ENCODE measurements around the gene ZNF879.

The ZNF879 gene

GRCh38 chr5:179023528-179024189, at the start of gene ZNF879:
Gene ZNF879, plus strand, starts transcription at chr5:179023804. Its CDS starts 1,201 bp downstream, at chr5:179025005.
- Histone ChIP-seq H3K4me2 (ENCODE audit: low read depth, low read length, poor library complexity, severe bottlenecking) (no peak within 1 kb of the TSS), H3K4me3 (ENCODE audit: low read length, poor library complexity, severe bottlenecking) (no peak within 1 kb of the TSS)

DNA sequence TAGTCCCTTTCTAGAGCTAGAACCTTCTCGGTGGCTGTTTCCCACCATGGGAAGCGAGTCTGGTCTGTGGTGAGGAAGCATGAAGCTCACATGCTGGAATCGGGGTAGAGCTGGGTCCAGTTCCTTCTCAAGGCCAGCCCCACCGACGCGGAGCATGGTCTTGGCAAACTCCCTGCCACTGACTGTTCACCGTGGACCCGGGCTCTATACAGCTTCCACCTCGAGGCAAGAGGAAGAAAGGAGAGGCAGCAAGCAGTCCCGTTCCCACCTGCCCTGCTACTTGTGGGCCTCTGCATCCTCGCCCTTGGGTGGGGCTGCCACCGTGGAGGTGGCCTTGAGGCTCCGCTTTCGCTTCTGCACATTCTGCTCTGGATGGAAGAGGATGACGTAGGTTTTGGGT, 42.2 kb upstream of the ZNF879 start:
- no peak for TF ChIP-seq EZH2phosphoT487 (IDR thresholded peaks at IDR 0.05; ENCODE audit: borderline replicate concordance)
- TF ChIP-seq, protein P1, sequence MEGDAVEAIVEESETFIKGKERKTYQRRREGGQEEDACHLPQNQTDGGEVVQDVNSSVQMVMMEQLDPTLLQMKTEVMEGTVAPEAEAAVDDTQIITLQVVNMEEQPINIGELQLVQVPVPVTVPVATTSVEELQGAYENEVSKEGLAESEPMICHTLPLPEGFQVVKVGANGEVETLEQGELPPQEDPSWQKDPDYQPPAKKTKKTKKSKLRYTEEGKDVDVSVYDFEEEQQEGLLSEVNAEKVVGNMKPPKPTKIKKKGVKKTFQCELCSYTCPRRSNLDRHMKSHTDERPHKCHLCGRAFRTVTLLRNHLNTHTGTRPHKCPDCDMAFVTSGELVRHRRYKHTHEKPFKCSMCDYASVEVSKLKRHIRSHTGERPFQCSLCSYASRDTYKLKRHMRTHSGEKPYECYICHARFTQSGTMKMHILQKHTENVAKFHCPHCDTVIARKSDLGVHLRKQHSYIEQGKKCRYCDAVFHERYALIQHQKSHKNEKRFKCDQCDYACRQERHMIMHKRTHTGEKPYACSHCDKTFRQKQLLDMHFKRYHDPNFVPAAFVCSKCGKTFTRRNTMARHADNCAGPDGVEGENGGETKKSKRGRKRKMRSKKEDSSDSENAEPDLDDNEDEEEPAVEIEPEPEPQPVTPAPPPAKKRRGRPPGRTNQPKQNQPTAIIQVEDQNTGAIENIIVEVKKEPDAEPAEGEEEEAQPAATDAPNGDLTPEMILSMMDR (conservative IDR thresholded peaks at IDR 0.05; ENCODE audit: low read length): no peak
- no peaks in the 10 kb centered on the region for H3K79me2 ChIP-seq (ENCODE audit: insufficient read depth, low read length)
- H3K9me2 ChIP-seq (replicated peaks; ENCODE audit: low read depth, low read length): no peaks in the 10 kb centered on the region
- H3K9me3 ChIP-seq (ENCODE audit: insufficient read depth, low read depth, low read length): no peaks in the 10 kb centered on the region
- H3K9ac ChIP-seq (ENCODE audit: low read depth, low read length, poor library complexity, severe bottlenecking): no peak overlapping the region
- H3K4me1 ChIP-seq (ENCODE audit: insufficient read depth, low read length, poor library complexity, severe bottlenecking): no peaks in the 10 kb centered on the region
- H3K27me3 ChIP-seq (ENCODE audit: insufficient read depth, low read length, poor library complexity, severe bottlenecking): no peaks in the 10 kb centered on the region
- H2AFZ ChIP-seq (ENCODE audit: low read length): no peak overlapping the region
- no peaks in the 10 kb centered on the region for H3F3A ChIP-seq (ENCODE audit: low read depth)
- H4K20me1 ChIP-seq (ENCODE audit: insufficient read depth, low read length, poor library complexity, severe bottlenecking): no peaks in the 10 kb centered on the region
- no peaks in the 10 kb centered on the region for H3K36me3 ChIP-seq (ENCODE audit: insufficient read depth, low read length)
- H3K4me3 ChIP-seq (ENCODE audit: low read length, poor library complexity, severe bottlenecking): no peak overlapping the region
- H3K4me2 ChIP-seq (ENCODE audit: low read depth, low read length, poor library complexity, severe bottlenecking): no peak overlapping the region

More at GRCh38 chr5:179023528-179024189, at the start of gene ZNF879:
- H3K9ac ChIP-seq (ENCODE audit: low read depth, low read length, poor library complexity, severe bottlenecking): no peak within 1 kb of the TSS
- H3K9me3 ChIP-seq (ENCODE audit: insufficient read depth, low read depth, low read length): no peaks in the 10 kb centered on the region
- H3K4me1 ChIP-seq (ENCODE audit: insufficient read depth, low read length, poor library complexity, severe bottlenecking): no peaks in the 10 kb centered on the region
- H3K9me2 ChIP-seq (replicated peaks; ENCODE audit: low read depth, low read length): no peaks in the 10 kb centered on the region
- H3K79me2 ChIP-seq (ENCODE audit: insufficient read depth, low read length): no peaks in the 10 kb centered on the region
- H2AFZ ChIP-seq (ENCODE audit: low read length): no peak within 1 kb of the TSS
- H3K36me3 ChIP-seq (ENCODE audit: insufficient read depth, low read length): no peaks in the 10 kb centered on the region
- no peaks in the 10 kb centered on the region for H3F3A ChIP-seq (ENCODE audit: low read depth)
- no peaks in the 10 kb centered on the region for H3K27me3 ChIP-seq (ENCODE audit: insufficient read depth, low read length, poor library complexity, severe bottlenecking)
- no peak for TF ChIP-seq EZH2phosphoT487 (IDR thresholded peaks at IDR 0.05; ENCODE audit: borderline replicate concordance)
- TF ChIP-seq, protein P1 (conservative IDR thresholded peaks at IDR 0.05; ENCODE audit: low read length): no peak
- H4K20me1 ChIP-seq (ENCODE audit: insufficient read depth, low read length, poor library complexity, severe bottlenecking): no peaks in the 10 kb centered on the region

DNA sequence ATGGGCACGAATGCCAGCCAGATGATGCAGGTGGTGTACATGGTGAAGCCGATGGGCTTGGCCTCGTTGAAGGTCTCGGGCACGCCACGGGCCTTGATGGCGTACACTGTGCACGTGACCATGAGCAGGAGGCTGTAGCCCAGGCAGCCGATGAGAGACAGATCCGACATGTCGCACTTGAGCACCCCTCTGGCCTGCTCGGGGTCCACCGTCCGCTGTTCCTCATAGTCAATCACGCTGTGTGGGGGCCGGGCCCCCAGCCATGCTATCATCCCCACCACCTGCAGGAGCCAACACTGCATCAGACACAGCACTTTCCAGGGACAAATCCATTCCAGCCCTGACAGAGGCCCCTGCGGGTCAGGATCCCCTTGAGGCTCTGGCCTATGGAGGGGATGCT, 40.7 kb upstream of the ZNF879 start:
- Histone ChIP-seq H3K4me3 (ENCODE audit: low read length, poor library complexity, severe bottlenecking) (no peak overlapping the region), H3K9me3 (ENCODE audit: insufficient read depth, low read depth, low read length) (no peaks in the 10 kb centered on the region), H2AFZ (ENCODE audit: low read length) (no peak overlapping the region), H3K27me3 (ENCODE audit: insufficient read depth, low read length, poor library complexity, severe bottlenecking) (no peaks in the 10 kb centered on the region), H3K4me1 (ENCODE audit: insufficient read depth, low read length, poor library complexity, severe bottlenecking) (no peaks in the 10 kb centered on the region), H3K4me2 (ENCODE audit: low read depth, low read length, poor library complexity, severe bottlenecking) (no peak overlapping the region), H3K79me2 (ENCODE audit: insufficient read depth, low read length) (no peaks in the 10 kb centered on the region), H3K9me2 (replicated peaks; ENCODE audit: low read depth, low read length) (no peaks in the 10 kb centered on the region), H3K36me3 (ENCODE audit: insufficient read depth, low read length) (no peaks in the 10 kb centered on the region), H3F3A (ENCODE audit: low read depth) (no peaks in the 10 kb centered on the region), H3K9ac (ENCODE audit: low read depth, low read length, poor library complexity, severe bottlenecking) (no peak overlapping the region), H4K20me1 (ENCODE audit: insufficient read depth, low read length, poor library complexity, severe bottlenecking) (no peaks in the 10 kb centered on the region)
- TF ChIP-seq, protein P1 (conservative IDR thresholded peaks at IDR 0.05; ENCODE audit: low read length): no peak
- TF ChIP-seq EZH2phosphoT487 (IDR thresholded peaks at IDR 0.05; ENCODE audit: borderline replicate concordance): no peak
